SK-N-SH (cell line): ENCODE results near the gene ATG2B. TPM values are rescaled to one million over a fixed set of nuclear protein-coding genes. Genes with fewer than 3 reads are reported as not detected.

Source experiments
- CTCF ChIA-PET: fragments of 300-600, 350-600 bp; formaldehyde crosslinking; extraction: SDS; loops from one replicate; lab custom pipeline; 2021; lab: Yijun Ruan, JAX
- POLR2A ChIA-PET: fragments of 350-600 bp; sonication (Branson Sonifier 250); formaldehyde crosslinking; extraction: SDS; loops from one replicate; lab custom pipeline; 2020; ENCODE audit warnings: antibody characterized with exemption, inconsistent platforms; lab: Yijun Ruan, JAX
- DNase-seq: peaks from one replicate; pipeline ENCODE4 v3.0.0; 2012
- H2AFZ ChIP-seq: fragments of 200-600 bp; sonication (generic); 2 replicates; pipeline ENCODE4 v1.8.1; 2016; ENCODE audit warnings: antibody characterized with exemption, mild to moderate bottlenecking, low read depth
- H3F3A ChIP-seq: fragments of 200-600 bp; sonication (generic); replicated peaks from 2 replicates; pipeline ENCODE3; 2016; ENCODE audit warnings: antibody characterized with exemption, mild to moderate bottlenecking; ENCODE audit not compliant: insufficient read depth
- H3K27ac ChIP-seq, 2 experiments: fragments of 200-500 bp in 1 of 2; fragments of 200-600 bp in 1 of 2; sonication (Bioruptor generic) in 1 of 2; sonication (generic), shearing (Covaris generic) in 1 of 2; 2 replicates each; pipeline versions ENCODE4 v1.5.1 to v1.6.1; 2014 to 2016; ENCODE audit warnings: low read depth in 2 of 2, inconsistent platforms in 1 of 2, low read length in 1 of 2, mild to moderate bottlenecking in 1 of 2, mixed read lengths in 1 of 2
- H3K27me3 ChIP-seq: fragments of 200-600 bp; sonication (generic), shearing (Covaris generic); 2 replicates; pipeline ENCODE4 v1.6.1; 2016; ENCODE audit warnings: mixed run types; ENCODE audit not compliant: insufficient read depth
- H3K36me3 ChIP-seq, 2 experiments: fragments of 200-500 bp in 1 of 2; fragments of 200-600 bp in 1 of 2; sonication (Bioruptor generic) in 1 of 2; sonication (generic) in 1 of 2; replicated peaks in 1 of 2; 2 replicates each; pipeline versions ENCODE3 to v1.5.1; 2014 to 2016; ENCODE audit warnings: low read length in 1 of 2, mild to moderate bottlenecking in 1 of 2; ENCODE audit not compliant: insufficient read depth in 2 of 2, control insufficient read depth in 1 of 2
- H3K4me1 ChIP-seq, 2 experiments: fragments of 200-500 bp in 1 of 2; fragments of 200-600 bp in 1 of 2; sonication (Bioruptor generic) in 1 of 2; sonication (generic), shearing (Covaris generic) in 1 of 2; 2 replicates each; pipeline versions ENCODE4 v1.5.1 to v1.6.1; 2014 to 2016; ENCODE audit warnings: low read depth in 1 of 2, low read length in 1 of 2, mixed run types in 1 of 2; ENCODE audit not compliant: insufficient read depth in 2 of 2, control insufficient read depth in 1 of 2
- H3K4me2 ChIP-seq: fragments of 200-600 bp; sonication (generic), shearing (Covaris generic); 2 replicates; pipeline ENCODE4 v1.6.1; 2017; ENCODE audit warnings: mixed run types
- H3K4me3 ChIP-seq, 2 experiments: fragments of 200-500 bp in 1 of 2; fragments of 200-600 bp in 1 of 2; sonication (Bioruptor generic) in 1 of 2; sonication (generic), shearing (Covaris generic) in 1 of 2; 2 replicates each; pipeline versions ENCODE4 v1.5.1 to v1.8.1; 2014 to 2016; ENCODE audit warnings: low read depth in 2 of 2, inconsistent platforms in 1 of 2, low read length in 1 of 2, mild to moderate bottlenecking in 1 of 2, mixed read lengths in 1 of 2, moderate library complexity in 1 of 2
- H3K79me2 ChIP-seq: fragments of 200-600 bp; sonication (generic); 2 replicates; pipeline ENCODE4 v1.8.1; 2017; ENCODE audit warnings: mild to moderate bottlenecking; ENCODE audit not compliant: insufficient read depth
- H3K9ac ChIP-seq: fragments of 200-600 bp; sonication (generic); 2 replicates; pipeline ENCODE4 v1.6.1; 2017; ENCODE audit warnings: mixed run types
- H3K9me2 ChIP-seq: fragments of 200-600 bp; sonication (generic); 2 replicates; pipeline ENCODE4 v1.6.1; 2017; ENCODE audit warnings: mixed run types
- H3K9me3 ChIP-seq: fragments of 200-600 bp; sonication (generic); 2 replicates; pipeline ENCODE4 v1.6.1; 2017; ENCODE audit warnings: mixed run types, mild to moderate bottlenecking, moderate library complexity
- H4K20me1 ChIP-seq: fragments of 200-600 bp; sonication (generic); 2 replicates; pipeline ENCODE4 v1.6.1; 2017; ENCODE audit warnings: mild to moderate bottlenecking, mixed run types; ENCODE audit not compliant: insufficient read depth
- CHD2 ChIP-seq: fragments of 150-350 bp; IDR thresholded peaks from 2 replicates; pipeline ENCODE4 v1.6.1; 2018; ENCODE audit warnings: low read length; ENCODE audit not compliant: partially characterized antibody
- EP300 ChIP-seq, 2 experiments: IDR thresholded peaks; 2 replicates each; pipeline versions ENCODE4 v1.4.0 to v1.6.1; 2012; ENCODE audit warnings: borderline replicate concordance in 1 of 2, low read depth in 1 of 2, low read length in 1 of 2
- EZH2phosphoT487 ChIP-seq: fragments of 200-600 bp; sonication (generic); IDR thresholded peaks from 2 replicates; pipeline ENCODE4 v1.6.1; 2017; ENCODE audit warnings: low read depth, mixed run types, mild to moderate bottlenecking, antibody characterized with exemption, moderate library complexity, borderline replicate concordance
- FOXM1 ChIP-seq: IDR thresholded peaks from 2 replicates; pipeline ENCODE4 v1.4.0; 2012; ENCODE audit warnings: low read depth, mild to moderate bottlenecking
- JUND ChIP-seq: IDR thresholded peaks from 2 replicates; pipeline ENCODE4 v1.4.0; 2012
- MEF2A ChIP-seq: IDR thresholded peaks from 2 replicates; pipeline ENCODE4 v1.4.0; 2012; ENCODE audit warnings: low read depth, borderline replicate concordance
- NFIC ChIP-seq: IDR thresholded peaks from 2 replicates; pipeline ENCODE4 v1.4.0; 2012; ENCODE audit warnings: borderline replicate concordance
- NRF1 ChIP-seq: IDR thresholded peaks from 2 replicates; pipeline ENCODE4 v1.6.1; 2012; ENCODE audit warnings: low read depth, mild to moderate bottlenecking, low read length
- RAD21 ChIP-seq: IDR thresholded peaks from 2 replicates; pipeline ENCODE4 v1.6.1; 2012; ENCODE audit warnings: mild to moderate bottlenecking, low read length
- RCOR1 ChIP-seq: fragments of 150-350 bp; IDR thresholded peaks from 2 replicates; pipeline ENCODE4 v1.6.1; 2017; ENCODE audit warnings: antibody characterized with exemption, low read length
- RXRA ChIP-seq: IDR thresholded peaks from 2 replicates; pipeline ENCODE4 v1.4.0; 2012; ENCODE audit warnings: low read depth, mild to moderate bottlenecking, borderline replicate concordance
- SIN3A ChIP-seq: IDR thresholded peaks from 2 replicates; pipeline ENCODE4 v1.6.1; 2012; ENCODE audit warnings: low read depth, mild to moderate bottlenecking, low read length, moderate library complexity, borderline replicate concordance
- SMC3 ChIP-seq: IDR thresholded peaks from 2 replicates; pipeline ENCODE4 v1.6.1; 2012; ENCODE audit warnings: low read depth, low read length, improper control_type of control experiment
- TAF1 ChIP-seq: IDR thresholded peaks from 2 replicates; pipeline ENCODE4 v1.6.1; 2012; ENCODE audit warnings: low read depth, mild to moderate bottlenecking, low read length, moderate library complexity, borderline replicate concordance
- TCF12 ChIP-seq: IDR thresholded peaks from 2 replicates; pipeline ENCODE4 v1.4.0; 2012
- TEAD4 ChIP-seq: IDR thresholded peaks from 2 replicates; pipeline ENCODE4 v1.4.0; 2012; ENCODE audit warnings: mild to moderate bottlenecking, borderline replicate concordance; ENCODE audit not compliant: insufficient read depth
- WGBS: methylation state at CpG from one replicate; pipeline ENCODE4 v1.1.6; 2017; ENCODE audit warnings: low lambda C conversion rate; 5-methylcytosine and 5-hydroxymethylcytosine counted together
- polyA plus RNA-seq, 3 experiments: library from polyadenylated mRNA; depleted of rRNA; stranded (reverse); fragments of >200 nt; gene quantifications; 2 replicates each; pipeline ENCODE4 v1.2.3, GENCODE V29; 2012
- TF ChIP-seq, protein P1 (sequence below): IDR thresholded peaks from 2 replicates; pipeline ENCODE4 v1.4.0; 2012; ENCODE audit warnings: low read depth, borderline replicate concordance
- TF ChIP-seq, protein P2 (sequence below): IDR thresholded peaks from 2 replicates; pipeline ENCODE4; 2012
- TF ChIP-seq, protein P3 (sequence below): IDR thresholded peaks from 2 replicates; pipeline ENCODE4 v1.4.0; 2012; ENCODE audit warnings: low read depth, borderline replicate concordance
- TF ChIP-seq, protein P4 (sequence below): IDR thresholded peaks from 2 replicates; pipeline ENCODE4 v1.4.0; 2012; ENCODE audit warnings: low read depth

The ATG2B gene
- polyA plus RNA-seq, 1 of the 3 experiments (the other 2 are of a cell fraction), result 5.8 TPM

DNA sequence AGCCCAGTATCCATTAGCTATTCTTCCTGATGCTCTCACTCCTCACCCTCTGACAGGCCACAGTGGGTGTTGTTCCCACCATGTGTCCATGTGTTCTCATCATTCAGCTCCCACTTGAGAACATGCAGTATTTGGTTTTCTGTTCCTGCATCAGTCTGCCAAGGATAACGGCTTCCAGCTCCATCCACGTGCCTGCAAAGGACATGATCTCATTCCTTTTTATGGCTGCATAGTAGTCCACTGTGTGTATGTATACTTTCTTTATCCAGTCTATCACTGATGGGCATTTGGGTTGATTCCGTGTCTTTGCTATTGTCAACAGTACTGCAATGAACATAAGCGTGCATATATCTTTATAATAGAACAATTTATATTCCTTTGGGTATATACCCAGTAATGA, 8.9 kb downstream of the ATG2B start:
- peaks cover 61% of the 10 kb centered on the region for H3K79me2 ChIP-seq
- no peaks in the 10 kb centered on the region for H3K9me3 ChIP-seq
- peaks cover 0 to 5% of the 10 kb centered on the region in 2 experiments for H3K36me3 ChIP-seq
- no peak overlapping the region for H3K9ac ChIP-seq
- WGBS, result 88% methylated on average over 4 of the region's 4 CpGs
- no peak overlapping the region for H3K27ac ChIP-seq
- CTCF ChIA-PET, result interaction anchor here (0.7 to 2.0 kb wide), 3 partner anchors 10 to 59 kb away, joined by 3 to 5 read pairs (median 3); no protein-coding TSS in a partner anchor
- DNase-seq, result no peak
- H3K9me2 ChIP-seq, result no peaks in the 10 kb centered on the region
- H3F3A ChIP-seq, result no peaks in the 10 kb centered on the region
- peaks cover 0 to 5% of the 10 kb centered on the region in 2 experiments; a peak in 1 of 4 replicates for H3K4me1 ChIP-seq
- TF ChIP-seq TAF1, result no peak
- TF ChIP-seq NRF1, result no peak
- no peak for TF ChIP-seq SMC3
- no peak for TF ChIP-seq CHD2
- TF ChIP-seq TEAD4, result no peak
- no peak overlapping the region for H2AFZ ChIP-seq
- H4K20me1 ChIP-seq, result peaks cover 9% of the 10 kb centered on the region; the same call in 1 of the 2 replicates
- POLR2A ChIA-PET, result no interaction called here
- no peak overlapping the region for H3K4me2 ChIP-seq
- no peaks in the 10 kb centered on the region for H3K27me3 ChIP-seq
- H3K4me3 ChIP-seq, result no peak overlapping the region

DNA sequence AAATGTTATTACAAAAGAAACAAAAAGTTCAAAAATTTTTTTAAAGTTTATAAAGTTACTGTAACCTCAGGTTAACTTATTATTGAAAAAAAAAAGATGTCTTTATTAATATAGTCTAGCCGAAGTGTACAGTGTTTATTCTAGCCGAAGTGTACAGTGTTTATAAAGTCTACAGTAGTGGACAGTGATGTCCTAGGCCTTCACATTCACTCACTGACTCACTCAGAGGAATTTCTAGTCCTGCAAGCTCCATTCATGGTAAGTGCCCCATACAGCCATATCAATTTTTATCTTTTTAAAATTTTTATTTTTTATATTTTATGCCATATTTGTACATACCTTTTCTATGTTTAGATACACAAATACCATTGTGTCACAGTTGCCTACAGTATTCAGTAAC, 10.4 kb downstream of the ATG2B start:
- ChIA-PET CTCF (no interaction called here), POLR2A (no interaction called here)
- H3K4me3 ChIP-seq, result no peak overlapping the region
- peaks cover 50% of the 10 kb centered on the region for H3K79me2 ChIP-seq
- H3K27me3 ChIP-seq, result no peaks in the 10 kb centered on the region
- no peaks in the 10 kb centered on the region for H3K9me3 ChIP-seq
- no peak for DNase-seq
- H3K4me2 ChIP-seq, result no peak overlapping the region
- H3K9me2 ChIP-seq, result no peaks in the 10 kb centered on the region
- 90% methylated on average over 2 of the region's 2 CpGs for WGBS
- H4K20me1 ChIP-seq, result peaks cover 9% of the 10 kb centered on the region; the same call in 1 of the 2 replicates
- peaks cover 0 to 5% of the 10 kb centered on the region in 2 experiments; a peak in 1 of 4 replicates for H3K4me1 ChIP-seq
- peaks cover 0 to 5% of the 10 kb centered on the region in 2 experiments for H3K36me3 ChIP-seq
- H3K27ac ChIP-seq, result no peak overlapping the region
- TF ChIP-seq, protein P1, sequence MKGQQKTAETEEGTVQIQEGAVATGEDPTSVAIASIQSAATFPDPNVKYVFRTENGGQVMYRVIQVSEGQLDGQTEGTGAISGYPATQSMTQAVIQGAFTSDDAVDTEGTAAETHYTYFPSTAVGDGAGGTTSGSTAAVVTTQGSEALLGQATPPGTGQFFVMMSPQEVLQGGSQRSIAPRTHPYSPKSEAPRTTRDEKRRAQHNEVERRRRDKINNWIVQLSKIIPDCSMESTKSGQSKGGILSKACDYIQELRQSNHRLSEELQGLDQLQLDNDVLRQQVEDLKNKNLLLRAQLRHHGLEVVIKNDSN, result no peak
- TF ChIP-seq EP300 (IDR thresholded peaks at IDR 0.05; ENCODE audit: borderline replicate concordance in 1 of 2, low read depth in 1 of 2, low read length in 1 of 2), result no peak
- no peak for TF ChIP-seq MEF2A
- TF ChIP-seq SIN3A, result no peak
- TF ChIP-seq NRF1, result no peak
- no peak for TF ChIP-seq JUND
- TF ChIP-seq EZH2phosphoT487, result no peak
- TF ChIP-seq NFIC, result no peak
- TF ChIP-seq TAF1, result no peak
- TF ChIP-seq TCF12, result no peak
- TF ChIP-seq RXRA, result no peak
- no peak for TF ChIP-seq RCOR1
- TF ChIP-seq FOXM1, result no peak
- TF ChIP-seq, protein P2, sequence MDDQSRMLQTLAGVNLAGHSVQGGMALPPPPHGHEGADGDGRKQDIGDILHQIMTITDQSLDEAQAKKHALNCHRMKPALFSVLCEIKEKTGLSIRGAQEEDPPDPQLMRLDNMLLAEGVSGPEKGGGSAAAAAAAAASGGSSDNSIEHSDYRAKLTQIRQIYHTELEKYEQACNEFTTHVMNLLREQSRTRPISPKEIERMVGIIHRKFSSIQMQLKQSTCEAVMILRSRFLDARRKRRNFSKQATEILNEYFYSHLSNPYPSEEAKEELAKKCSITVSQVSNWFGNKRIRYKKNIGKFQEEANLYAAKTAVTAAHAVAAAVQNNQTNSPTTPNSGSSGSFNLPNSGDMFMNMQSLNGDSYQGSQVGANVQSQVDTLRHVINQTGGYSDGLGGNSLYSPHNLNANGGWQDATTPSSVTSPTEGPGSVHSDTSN, result no peak
- TF ChIP-seq, protein P3, sequence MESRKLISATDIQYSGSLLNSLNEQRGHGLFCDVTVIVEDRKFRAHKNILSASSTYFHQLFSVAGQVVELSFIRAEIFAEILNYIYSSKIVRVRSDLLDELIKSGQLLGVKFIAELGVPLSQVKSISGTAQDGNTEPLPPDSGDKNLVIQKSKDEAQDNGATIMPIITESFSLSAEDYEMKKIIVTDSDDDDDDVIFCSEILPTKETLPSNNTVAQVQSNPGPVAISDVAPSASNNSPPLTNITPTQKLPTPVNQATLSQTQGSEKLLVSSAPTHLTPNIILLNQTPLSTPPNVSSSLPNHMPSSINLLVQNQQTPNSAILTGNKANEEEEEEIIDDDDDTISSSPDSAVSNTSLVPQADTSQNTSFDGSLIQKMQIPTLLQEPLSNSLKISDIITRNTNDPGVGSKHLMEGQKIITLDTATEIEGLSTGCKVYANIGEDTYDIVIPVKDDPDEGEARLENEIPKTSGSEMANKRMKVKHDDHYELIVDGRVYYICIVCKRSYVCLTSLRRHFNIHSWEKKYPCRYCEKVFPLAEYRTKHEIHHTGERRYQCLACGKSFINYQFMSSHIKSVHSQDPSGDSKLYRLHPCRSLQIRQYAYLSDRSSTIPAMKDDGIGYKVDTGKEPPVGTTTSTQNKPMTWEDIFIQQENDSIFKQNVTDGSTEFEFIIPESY, result no peak
- no peak for TF ChIP-seq RAD21
- TF ChIP-seq, protein P4, sequence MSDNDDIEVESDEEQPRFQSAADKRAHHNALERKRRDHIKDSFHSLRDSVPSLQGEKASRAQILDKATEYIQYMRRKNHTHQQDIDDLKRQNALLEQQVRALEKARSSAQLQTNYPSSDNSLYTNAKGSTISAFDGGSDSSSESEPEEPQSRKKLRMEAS, result no peak
- TF ChIP-seq SMC3, result no peak
- no peak overlapping the region for H3K9ac ChIP-seq
- H3F3A ChIP-seq, result no peaks in the 10 kb centered on the region
- no peak overlapping the region for H2AFZ ChIP-seq
